ENCODE measurements around the gene PTPA.

DNA sequence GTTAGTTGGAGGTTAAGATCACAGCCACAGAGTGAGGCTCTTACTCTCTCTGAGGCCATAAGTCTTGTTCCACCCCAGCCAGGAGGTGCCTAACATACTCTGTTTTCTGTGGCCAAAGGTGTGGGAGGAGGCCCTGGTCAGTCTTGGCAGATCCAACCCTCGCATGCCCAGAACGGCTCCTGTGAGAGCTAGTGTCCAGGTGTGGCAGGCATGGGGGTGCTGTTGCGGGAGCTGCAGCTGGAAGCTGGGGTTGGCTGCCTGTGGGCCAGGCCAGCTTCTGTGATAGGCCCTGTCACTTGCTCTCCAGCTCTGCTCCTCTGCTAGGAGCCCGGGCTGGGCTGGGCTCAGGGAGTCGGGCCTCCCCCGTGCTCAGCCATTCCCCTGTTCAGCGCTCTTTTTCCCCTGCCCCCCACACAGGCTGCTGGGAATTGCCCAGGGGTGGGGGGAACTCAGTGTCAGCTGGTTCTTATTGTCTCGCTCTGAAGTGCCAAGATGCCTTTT, 35.3 kb downstream of the PTPA start:
- TF ChIP-seq ZNF274 (IDR thresholded peaks at IDR 0.05; ENCODE audit: low read depth, low read length) = no peak
- TF ChIP-seq YY1 (IDR thresholded peaks at IDR 0.05; ENCODE audit: insufficient read depth, insufficient read length) = no peak
- no peak for TF ChIP-seq SUZ12 (IDR thresholded peaks at IDR 0.05; ENCODE audit: extremely low read depth, insufficient read depth, insufficient read length)
